Stimulated activated CD4-positive, alpha-beta T cell treated with anti-CD3 and anti-CD28 coated beads, Interleukin-4, amount 100 ng/mL, for 24 hours (primary cell): ENCODE results near the gene CD27.
"Not testable (repeated sequence)": the region's sequence is repeated elsewhere in the genome, so short reads cannot be mapped to it uniquely, and the experiment has no call there.

Source experiments
- DNase-seq: peaks from one replicate; pipeline ENCODE4 v3.0.0-alpha.2; 2020

Gene CD27

DNA sequence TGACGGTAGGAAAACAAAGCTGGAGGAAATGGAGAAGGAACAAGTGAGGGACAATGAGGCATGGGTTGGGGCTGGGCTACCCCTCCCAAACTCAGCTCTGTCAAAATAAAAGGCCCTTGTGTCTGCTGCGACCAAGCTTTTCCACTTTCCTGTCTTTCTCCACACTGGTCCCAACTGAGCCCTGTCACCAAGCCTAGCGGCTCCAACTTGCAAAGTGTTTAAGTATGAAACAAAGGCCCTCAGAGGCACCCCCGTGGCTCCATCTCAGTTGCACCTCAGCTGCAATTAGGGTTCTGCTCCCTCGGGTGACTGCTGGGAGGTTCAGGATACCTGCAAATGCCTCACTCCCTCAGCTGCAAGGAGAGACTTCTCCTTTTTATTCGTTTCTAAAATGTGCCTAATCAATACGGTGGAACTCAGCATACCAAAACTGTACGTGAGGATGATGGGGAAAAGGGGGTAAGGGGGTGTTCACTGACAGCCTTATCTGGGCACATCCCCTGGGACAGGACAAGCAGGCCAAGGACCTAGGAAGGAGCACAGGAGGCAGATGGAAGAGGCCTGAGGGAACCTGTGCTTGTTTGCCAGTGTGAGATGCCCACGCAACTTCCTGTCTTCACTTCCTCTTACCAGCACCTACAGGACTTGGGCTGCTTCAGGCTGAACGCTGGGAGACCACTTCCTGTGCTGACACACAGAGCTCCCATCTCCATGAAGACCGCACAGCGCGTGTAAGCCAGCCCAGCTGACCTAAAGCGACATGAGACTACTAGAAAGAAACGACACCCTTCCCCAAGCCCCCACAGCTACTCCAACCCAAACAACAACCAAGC, 16.9 kb downstream of the CD27 start:
- DNase-seq = peak; percentile 84

GRCh38 chr12:6462234-6462995, 17.7 kb downstream of the CD27 start:
- peak; percentile 60 for DNase-seq

DNA sequence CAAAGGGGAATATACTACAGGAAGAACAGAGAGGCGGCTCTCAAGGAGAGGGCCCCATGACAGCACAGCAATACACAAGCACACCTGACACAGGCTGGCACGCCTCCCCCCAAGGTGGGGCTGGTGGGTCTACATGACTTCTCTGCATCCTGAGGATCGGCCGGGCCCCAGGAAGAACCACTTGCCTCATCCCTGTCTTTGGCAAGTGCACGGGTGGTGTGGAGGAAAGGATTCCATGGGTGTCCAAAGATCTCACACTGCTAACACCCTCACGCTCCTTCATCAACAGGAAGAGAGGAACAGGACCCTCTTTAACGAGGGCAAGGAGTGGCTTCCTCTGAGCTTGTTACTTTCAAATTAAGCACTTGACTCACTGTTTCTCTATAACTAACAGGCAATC, 18.5 kb downstream of the CD27 start:
- DNase-seq = no peak

DNA sequence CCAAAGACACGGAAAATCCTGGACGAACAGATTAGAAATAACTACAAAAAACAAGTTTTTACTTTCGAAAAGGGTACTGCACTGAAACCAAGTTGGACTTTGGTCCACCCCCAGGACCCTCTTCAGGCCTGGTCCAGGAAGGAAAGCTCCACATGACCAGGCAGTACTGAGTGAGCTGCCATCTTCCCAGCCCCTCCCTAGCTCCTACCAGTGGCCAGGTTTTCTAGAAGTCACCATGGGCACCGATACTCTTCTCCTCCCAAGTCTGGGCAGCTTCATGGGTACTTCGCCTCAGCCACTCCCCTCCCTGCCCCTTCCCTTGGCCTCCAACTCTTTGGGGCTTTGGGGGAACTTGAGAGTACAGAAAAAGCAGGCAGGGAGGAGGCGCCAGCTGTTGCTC, 19.1 kb downstream of the CD27 start:
- no peak for DNase-seq

- no peak for DNase-seq
Measured at GRCh38 chr12:6464531-6464930, 19.8 kb downstream of the CD27 start.

DNA sequence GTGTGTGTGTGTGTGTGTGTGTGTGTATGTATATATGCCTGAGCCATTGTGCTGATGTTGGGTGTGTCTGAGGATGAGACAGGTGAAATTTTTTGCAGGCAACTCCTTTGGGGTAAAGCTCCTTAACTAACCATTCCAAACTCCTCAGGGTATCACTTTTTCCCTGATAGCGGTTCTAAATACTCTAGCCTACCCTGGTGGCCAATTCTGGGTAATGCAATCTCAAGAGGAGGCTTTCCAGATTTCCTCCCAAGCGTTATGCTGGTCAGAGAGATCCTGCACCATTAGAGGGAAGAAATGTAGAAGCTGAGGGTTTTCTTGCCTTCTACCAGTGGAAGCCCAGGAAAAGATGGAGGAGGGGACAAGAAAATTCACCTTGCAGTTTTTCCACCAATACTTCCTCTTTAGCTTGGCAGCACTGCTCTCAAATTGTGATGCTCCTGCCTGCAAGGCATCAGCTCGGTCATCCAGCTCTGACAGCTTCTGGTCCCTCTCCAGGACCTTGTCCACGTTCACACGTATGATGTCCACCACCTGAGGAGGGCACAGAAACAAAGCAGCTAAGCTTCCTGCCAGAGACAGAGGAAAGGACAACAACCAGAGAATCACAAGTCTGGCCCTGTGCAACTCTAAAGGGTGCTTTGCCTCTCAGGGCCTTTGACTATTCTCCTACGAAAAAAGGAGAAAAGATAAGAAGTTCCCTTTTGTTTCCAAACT, 20.9 kb downstream of the CD27 start:
- peak; percentile 61 for DNase-seq

DNA sequence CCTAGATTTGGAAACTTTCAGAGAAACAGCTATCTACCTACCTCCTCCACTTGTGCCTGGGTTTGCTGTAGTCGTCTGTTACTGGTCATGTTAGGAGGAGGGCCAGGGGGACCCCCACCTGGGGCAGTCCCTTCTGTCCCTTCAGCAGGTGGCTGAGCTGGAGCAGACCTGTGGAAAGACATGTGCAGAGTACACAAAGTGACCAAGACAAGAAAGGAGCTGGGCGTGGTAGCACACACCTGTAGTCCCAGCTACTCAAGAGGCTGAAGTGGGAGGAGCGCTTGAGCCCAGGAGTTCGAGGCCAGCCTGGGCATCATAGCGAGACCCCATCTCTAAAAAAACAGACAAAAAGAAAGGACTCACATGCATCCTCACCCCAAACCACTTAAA, 21.4 kb downstream of the CD27 start:
- DNase-seq = no peak

DNA sequence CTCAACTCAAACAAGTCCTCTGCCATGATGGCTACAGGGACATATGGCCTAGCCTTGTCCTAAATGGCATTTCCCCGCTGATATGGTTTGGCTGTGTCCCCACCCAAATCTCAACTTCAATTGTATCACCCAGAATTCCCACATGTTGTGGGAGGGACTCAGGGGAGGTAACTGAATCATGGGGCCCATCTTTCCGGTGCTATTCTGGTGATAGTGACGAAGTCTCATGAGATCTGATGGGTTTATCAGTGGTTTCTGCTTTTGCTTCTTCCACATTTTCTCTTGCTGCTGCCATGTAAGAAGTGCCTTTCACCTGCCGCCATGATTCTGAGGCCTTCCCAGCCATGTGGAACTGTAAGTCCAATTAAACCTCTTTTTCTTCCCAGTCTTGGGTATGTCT, 22.0 kb downstream of the CD27 start:
- DNase-seq = not testable (repeated sequence)

GRCh38 chr12:6467571-6468282, 23.0 kb downstream of the CD27 start:
- not testable (repeated sequence) for DNase-seq

DNA sequence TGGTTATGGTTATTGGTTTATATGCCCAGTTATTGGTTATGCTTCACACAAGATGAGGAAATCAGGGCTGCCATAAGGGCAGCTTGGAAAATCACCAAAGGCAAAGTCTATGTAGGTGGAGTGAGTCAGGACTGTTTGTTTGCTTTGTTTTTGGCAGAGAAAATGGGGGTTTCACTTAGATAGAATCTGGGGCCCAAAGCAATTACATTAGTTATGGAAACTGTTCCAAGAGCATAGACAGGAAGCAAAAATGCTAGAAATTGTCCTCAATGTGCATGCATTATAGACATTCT, 23.5 kb downstream of the CD27 start:
- DNase-seq = no peak

DNA sequence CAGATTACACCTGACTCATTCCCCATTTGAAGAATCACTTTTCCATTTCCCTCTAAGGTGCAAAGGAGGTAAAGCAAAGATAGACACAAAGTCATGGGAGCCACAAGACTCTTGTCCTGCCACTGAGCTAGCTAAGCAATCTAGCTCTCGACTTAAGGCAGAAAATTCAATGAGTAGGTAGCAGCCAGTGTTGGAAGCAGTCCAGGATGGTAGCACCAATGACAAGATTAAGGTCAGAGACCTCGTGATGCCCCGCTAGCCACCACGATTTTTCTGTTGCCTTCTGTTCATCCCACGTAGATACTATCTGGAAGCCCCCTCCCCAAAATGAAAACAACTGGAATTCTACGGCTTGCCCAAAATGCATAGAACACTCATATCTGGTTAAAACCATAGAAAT, 24.3 kb downstream of the CD27 start:
- no peak for DNase-seq

DNA sequence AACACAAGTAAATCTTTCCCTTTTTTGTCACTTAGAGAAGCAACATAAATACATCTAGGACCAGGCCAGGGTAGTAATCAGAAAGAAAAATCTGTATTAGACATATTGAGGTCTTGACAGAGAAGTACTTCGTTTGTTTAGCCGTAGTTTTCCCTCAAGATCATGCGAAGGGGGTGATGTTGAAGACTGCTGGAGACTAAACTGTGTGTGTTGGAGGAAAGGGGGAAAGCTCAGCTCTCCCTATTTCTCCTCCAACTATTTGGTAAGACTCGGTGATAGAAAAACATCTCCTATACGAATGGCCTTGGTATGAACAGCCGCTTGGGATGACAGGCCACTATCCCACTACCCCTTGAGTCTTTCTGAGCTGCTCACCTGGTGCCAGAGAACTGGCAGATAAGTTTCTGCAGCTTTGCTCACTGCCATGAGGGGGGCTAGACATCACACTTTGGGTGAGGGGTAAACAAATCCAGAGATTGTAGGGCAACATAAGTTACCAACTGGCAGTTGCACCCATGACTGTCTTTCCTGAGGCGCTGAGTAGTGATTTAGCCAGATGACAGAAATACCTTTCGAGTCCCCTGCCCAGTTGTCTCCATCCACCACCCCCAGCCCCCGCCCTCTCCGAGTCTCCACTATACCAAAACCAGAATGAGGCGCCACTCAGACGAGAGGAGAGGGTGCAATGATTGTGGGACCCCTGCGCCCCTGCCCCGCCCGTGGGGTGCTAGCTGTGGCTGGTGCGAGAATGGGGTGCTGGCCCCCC, 25.0 kb downstream of the CD27 start:
- no peak for DNase-seq

DNA sequence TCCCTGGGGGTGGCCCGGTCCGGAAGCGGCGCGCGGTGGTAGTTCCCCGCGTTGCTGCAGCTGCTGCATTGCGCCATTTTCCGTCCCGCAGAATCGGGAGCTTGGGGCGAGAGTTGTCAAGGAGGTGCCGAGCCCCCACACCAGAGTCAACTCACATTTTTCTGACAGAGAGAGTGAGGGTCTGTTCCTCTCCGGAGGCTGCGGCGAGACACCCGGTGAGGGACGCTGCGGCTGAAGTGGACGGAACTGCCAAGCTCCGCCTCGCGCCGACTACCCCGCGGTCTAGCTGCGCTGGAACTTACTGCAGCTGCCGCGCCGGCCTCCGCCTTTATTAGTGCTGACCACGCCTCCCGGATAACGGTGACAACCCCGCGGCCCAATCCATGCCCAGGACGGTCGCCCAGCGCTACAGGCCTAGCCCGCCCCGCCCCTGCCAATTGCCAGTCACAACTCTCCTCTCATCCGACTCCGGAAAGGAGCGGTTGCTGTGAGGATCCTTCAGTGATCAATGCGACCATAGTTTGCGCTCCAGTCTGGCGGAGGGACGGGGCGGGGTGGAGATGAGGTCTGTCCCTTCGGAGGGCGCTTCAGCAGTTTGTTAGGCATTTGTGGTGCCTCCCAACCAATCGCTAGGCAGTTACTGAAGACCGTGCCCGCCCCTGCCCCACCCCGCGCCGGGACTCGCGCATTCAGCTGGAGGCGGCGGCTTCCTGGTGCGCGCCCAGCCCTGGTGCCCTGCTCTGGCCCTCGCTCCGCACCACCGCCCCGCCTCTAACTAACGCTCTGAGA, 25.8 kb downstream of the CD27 start, which contains the start of gene VAMP1:
TSS of gene VAMP1 (minus strand) at position 303 of the 789 bp plus-strand sequence. CDS start at position 157, 146 bp downstream.
- peak; percentile 99 for DNase-seq

DNA sequence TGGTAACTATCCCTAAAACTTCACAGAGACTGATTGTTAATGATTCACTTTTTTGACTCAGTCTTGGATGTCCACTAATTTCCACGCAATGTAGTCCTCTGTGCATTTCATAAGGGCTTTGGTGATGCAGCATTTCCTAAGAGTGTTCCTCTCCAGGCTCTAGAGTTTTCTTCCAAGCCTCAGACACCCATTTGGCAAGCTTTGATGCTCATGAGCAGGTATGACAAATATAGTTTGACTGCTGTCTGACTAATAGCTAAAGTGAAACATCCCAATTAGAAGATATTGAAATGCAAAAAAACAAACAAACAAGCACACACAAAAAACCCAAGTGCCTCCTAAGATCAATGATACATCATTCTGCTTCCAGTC, 27.2 kb downstream of the CD27 start:
- DNase-seq = no peak

DNA sequence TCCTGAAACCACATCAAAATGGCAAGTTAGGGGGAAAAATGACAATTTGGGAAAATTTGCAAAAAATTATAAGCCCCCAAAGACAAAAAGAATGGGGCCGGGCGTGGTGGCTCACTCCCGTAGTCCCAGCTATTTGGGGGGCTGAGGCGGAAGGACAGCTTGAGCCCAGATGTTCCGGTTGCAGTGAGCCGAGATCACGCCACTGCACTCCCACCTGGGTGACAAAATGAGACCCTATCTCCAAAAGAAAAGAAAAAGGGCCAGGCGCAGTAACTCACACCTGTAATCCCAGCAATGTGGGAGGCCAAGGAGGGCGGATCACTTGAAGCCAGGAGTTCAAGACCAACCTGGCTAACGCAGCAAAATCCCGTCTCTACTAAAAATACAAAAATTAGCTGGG, 27.7 kb downstream of the CD27 start:
- DNase-seq = no peak

- not testable (repeated sequence) for DNase-seq
Measured at GRCh38 chr12:6475233-6475975, 30.6 kb downstream of the CD27 start.

GRCh38 chr12:6476489-6476888, 31.7 kb downstream of the CD27 start:
- DNase-seq = no peak

GRCh38 chr12:6477601-6478377, 33.0 kb downstream of the CD27 start:
- not testable (repeated sequence) for DNase-seq

GRCh38 chr12:6478416-6478815, 33.7 kb downstream of the CD27 start:
- no peak for DNase-seq

DNA sequence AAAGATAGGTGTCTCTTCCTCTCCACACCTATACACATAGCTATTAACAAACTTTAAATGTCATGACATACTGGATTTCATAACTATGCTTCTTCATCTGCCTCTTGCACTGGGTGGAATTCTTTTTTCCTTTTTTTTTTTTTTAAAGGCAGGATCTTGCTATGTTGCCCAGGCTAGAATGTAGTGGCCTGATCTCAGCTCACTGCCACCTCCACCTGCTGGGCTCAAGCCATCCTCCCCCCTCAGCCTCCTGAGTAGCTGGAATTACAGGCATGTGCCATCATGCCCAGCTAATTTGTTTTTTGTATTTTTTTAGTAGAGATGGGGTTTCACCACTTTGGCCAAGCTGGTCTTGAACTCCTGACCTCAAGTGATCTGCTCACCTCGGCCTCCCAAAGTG, 43.5 kb downstream of the CD27 start:
- DNase-seq = no peak
